K562 (cell line): Measurements from ENCODE around the gene CMIP. TPM values are rescaled to one million over a fixed set of nuclear protein-coding genes. Genes with fewer than 3 reads are reported as not detected.

Source experiments
- FOXM1 ChIP-seq, 2 experiments: fragments of 450-650 bp in 1 of 2; sonication (generic) in 1 of 2; formaldehyde crosslinking in 1 of 2; IDR thresholded peaks; 2 replicates each; pipeline versions ENCODE4 v1.6.1 to v1.9.0; 2017 to 2022; ENCODE audit warnings: low read depth in 2 of 2, mild to moderate bottlenecking in 2 of 2, missing genetic modification reagents in 1 of 2, moderate library complexity in 1 of 2
- HDAC3 ChIP-seq: fragments of 450-650 bp; IDR thresholded peaks from 2 replicates; pipeline ENCODE4 v1.6.1; 2018; ENCODE audit warnings: borderline replicate concordance, mild to moderate bottlenecking, moderate library complexity; ENCODE audit not compliant: partially characterized antibody
- HIVEP1 ChIP-seq: fragments of 250-450 bp; sonication (Bioruptor Pico); IDR thresholded peaks from 2 replicates; pipeline ENCODE4 v1.4.0; 2020; ENCODE audit warnings: mild to moderate bottlenecking
- HLTF ChIP-seq: fragments of 450-650 bp; IDR thresholded peaks from 2 replicates; pipeline ENCODE4 v1.6.1; 2016
- MBD1 ChIP-seq: fragments of 250-450 bp; sonication (Bioruptor Pico); IDR thresholded peaks from 2 replicates; pipeline ENCODE4 v1.8.0; 2022; ENCODE audit warnings: inconsistent platforms
- MEF2A ChIP-seq: IDR thresholded peaks from 2 replicates; pipeline ENCODE4 v1.6.1; 2011; ENCODE audit warnings: low read depth, mild to moderate bottlenecking, low read length, moderate library complexity; ENCODE audit not compliant: control insufficient read depth
- PCBP1 ChIP-seq: fragments of 200-400 bp; formaldehyde crosslinking; IDR thresholded peaks from 2 replicates; pipeline ENCODE4 v1.6.1; 2018; ENCODE audit warnings: mild to moderate bottlenecking, low read depth, low read length; ENCODE audit not compliant: poor library complexity, severe bottlenecking
- POLR2AphosphoS5 ChIP-seq: IDR thresholded peaks from 2 replicates; pipeline ENCODE4 v1.6.1; 2011; ENCODE audit warnings: mild to moderate bottlenecking, low read depth, low read length, moderate library complexity; ENCODE audit not compliant: control insufficient read depth, insufficient read depth
- SMAD1 ChIP-seq: fragments of 150-350 bp; IDR thresholded peaks from 2 replicates; pipeline ENCODE4 v1.6.1; 2014; ENCODE audit warnings: low read length, low read depth; ENCODE audit not compliant: partially characterized antibody
- TAF9B ChIP-seq: fragments of 450-650 bp; IDR thresholded peaks from 2 replicates; pipeline ENCODE4 v1.6.1; 2018; ENCODE audit warnings: mild to moderate bottlenecking; ENCODE audit not compliant: partially characterized antibody
- THRAP3 ChIP-seq: fragments of 450-650 bp; IDR thresholded peaks from 2 replicates; pipeline ENCODE4 v1.6.1; 2016; ENCODE audit warnings: mild to moderate bottlenecking, inconsistent platforms, borderline replicate concordance
- ZBTB11 ChIP-seq, 3 experiments: fragments of 200-800 bp in 1 of 3; fragments of 250-450 bp in 1 of 3; fragments of 450-650 bp in 1 of 3; sonication (Bioruptor Pico) in 1 of 3; sonication (Bioruptor generic) in 1 of 3; formaldehyde crosslinking in 1 of 3; IDR thresholded peaks; 2 replicates each; pipeline versions ENCODE4 v1.6.1 to v1.8.0; 2016 to 2022; ENCODE audit warnings: mild to moderate bottlenecking in 2 of 3, missing genetic modification characterization in 2 of 3, missing compliant biosample characterization in 1 of 3, moderate library complexity in 1 of 3
- ZKSCAN3 ChIP-seq: fragments of 250-450 bp; sonication (Bioruptor Pico); IDR thresholded peaks from 2 replicates; pipeline ENCODE4 v1.4.0; 2020
- ZNF324 ChIP-seq: fragments of 250-450 bp; sonication (Bioruptor Pico); IDR thresholded peaks from 2 replicates; pipeline ENCODE4 v1.4.0; 2020; ENCODE audit warnings: mild to moderate bottlenecking
- ZNF398 ChIP-seq: fragments of 250-450 bp; sonication (Bioruptor Pico); IDR thresholded peaks from 2 replicates; pipeline ENCODE4 v1.8.0; 2021; ENCODE audit warnings: moderate library complexity, mild to moderate bottlenecking, inconsistent platforms
- polyA plus RNA-seq, 8 experiments: library from polyadenylated mRNA; depleted of rRNA in 4 of 8; stranded (reverse) in 5 of 8; unstranded in 3 of 8; fragments of >200 nt; fragmentation: Nextera tagmentation in 2 of 8; fragmentation: Illumina TruSeq in 1 of 8; extraction: Ambion mirVana in 2 of 8; extraction: Trizol in 1 of 8; gene quantifications; 2 replicates each; pipeline versions ENCODE4 v1.2.1 to v1.2.3, GENCODE V29; 2011 to 2014; ENCODE audit warnings: inconsistent platforms in 1 of 8, missing spikeins in 1 of 8
- total RNA-seq, 7 experiments: library from RNA; depleted of rRNA in 6 of 7; stranded (reverse); fragments of >200 nt in 6 of 7; fragmentation: Illumina TruSeq in 2 of 7; extraction: Trizol in 2 of 7; gene quantifications; 2 replicates each; pipeline versions ENCODE4 v1.2.1 to v1.2.3, GENCODE V29; 2011 to 2021; ENCODE audit warnings: low replicate concordance in 1 of 7
- TF ChIP-seq, protein P1 (sequence below): fragments of 450-650 bp; IDR thresholded peaks from 2 replicates; pipeline ENCODE4 v1.6.1; 2016
- TF ChIP-seq, protein P2 (sequence below), 2 experiments: IDR thresholded peaks; 2 replicates each; pipeline ENCODE4 v1.6.1; 2011; ENCODE audit warnings: borderline replicate concordance in 1 of 2, control low read depth in 1 of 2, low read depth in 1 of 2, low read length in 1 of 2, mild to moderate bottlenecking in 1 of 2, mixed read lengths in 1 of 2, moderate library complexity in 1 of 2; ENCODE audit not compliant: insufficient read depth in 1 of 2, insufficient read length in 1 of 2, poor library complexity in 1 of 2, severe bottlenecking in 1 of 2; ENCODE audit errors: extremely low read depth in 1 of 2

CMIP gene
- total and polyA plus RNA-seq, 9 of the 15 experiments (the other 6 are each of a cell fraction or from before 2014, with no cell fraction given): 0.94 to 82.5 (median 10.3) TPM

DNA sequence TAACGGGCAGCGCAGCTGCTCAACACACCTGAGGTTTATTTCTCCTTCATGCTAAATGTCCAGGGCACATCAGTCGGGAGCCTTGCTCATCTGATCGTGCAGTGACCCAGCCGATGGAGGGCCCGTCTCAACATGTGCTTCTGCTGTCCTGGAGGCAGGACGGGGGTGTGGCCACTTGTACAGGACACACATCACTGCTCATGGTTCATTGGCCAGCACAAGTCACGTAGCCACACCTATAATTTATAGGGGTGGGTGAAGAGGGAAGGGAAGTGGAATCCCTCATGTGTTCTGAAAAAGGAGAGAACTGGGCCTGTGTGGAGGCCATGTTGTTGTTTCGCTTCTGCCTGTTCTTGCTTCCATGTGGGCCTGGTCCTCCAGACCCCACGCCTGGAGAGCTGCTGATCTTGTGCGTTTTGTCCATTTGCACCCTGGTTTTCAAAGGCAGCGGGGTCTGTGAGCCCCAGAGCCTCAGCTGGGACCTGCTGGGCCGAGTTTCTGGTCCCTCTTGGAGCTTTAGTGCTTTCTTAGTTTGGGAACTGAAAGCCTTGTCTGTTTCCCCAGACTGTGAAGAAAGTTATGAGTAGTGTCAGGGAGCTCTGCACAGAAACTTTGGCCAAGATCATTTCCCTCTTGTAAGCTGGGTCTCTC is 60.5 kb downstream of the CMIP start (continued):
- TF ChIP-seq MBD1 (no peak), THRAP3 (no peak), FOXM1 (IDR thresholded peaks at IDR 0.05; ENCODE audit: low read depth) (no peak), FOXM1 (CRISPR knock-in tag; IDR thresholded peaks at IDR 0.05; ENCODE audit: low read depth) (no peak), HIVEP1 (CRISPR knock-in tag) (no peak), ZKSCAN3 (no peak), TAF9B (peak; percentile 32), HLTF (no peak), PCBP1 (no peak), SMAD1 (no peak), HDAC3 (no peak), MEF2A (no peak), ZNF398 (no peak), ZNF324 (CRISPR knock-in tag) (no peak), ZBTB11 (CRISPR knock-in tag; IDR thresholded peaks at IDR 0.05) (no peak), POLR2AphosphoS5 (peak; percentile 65; the same call in 1 of the 2 replicates)
- TF ChIP-seq, protein P1, sequence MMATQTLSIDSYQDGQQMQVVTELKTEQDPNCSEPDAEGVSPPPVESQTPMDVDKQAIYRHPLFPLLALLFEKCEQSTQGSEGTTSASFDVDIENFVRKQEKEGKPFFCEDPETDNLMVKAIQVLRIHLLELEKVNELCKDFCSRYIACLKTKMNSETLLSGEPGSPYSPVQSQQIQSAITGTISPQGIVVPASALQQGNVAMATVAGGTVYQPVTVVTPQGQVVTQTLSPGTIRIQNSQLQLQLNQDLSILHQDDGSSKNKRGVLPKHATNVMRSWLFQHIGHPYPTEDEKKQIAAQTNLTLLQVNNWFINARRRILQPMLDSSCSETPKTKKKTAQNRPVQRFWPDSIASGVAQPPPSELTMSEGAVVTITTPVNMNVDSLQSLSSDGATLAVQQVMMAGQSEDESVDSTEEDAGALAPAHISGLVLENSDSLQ: peak; percentile 79
- TF ChIP-seq, protein P2, sequence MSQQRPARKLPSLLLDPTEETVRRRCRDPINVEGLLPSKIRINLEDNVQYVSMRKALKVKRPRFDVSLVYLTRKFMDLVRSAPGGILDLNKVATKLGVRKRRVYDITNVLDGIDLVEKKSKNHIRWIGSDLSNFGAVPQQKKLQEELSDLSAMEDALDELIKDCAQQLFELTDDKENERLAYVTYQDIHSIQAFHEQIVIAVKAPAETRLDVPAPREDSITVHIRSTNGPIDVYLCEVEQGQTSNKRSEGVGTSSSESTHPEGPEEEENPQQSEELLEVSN (IDR thresholded peaks at IDR 0.05; ENCODE audit: borderline replicate concordance in 1 of 2, extremely low read depth in 1 of 2, insufficient read depth in 1 of 2, insufficient read length in 1 of 2, low read depth in 1 of 2, low read length in 1 of 2, poor library complexity in 1 of 2, severe bottlenecking in 1 of 2): peak; percentile 81 to 90
